Liver (tissue), 9 donors: ENCODE measurements around the gene PXDN. TPM values are rescaled to one million over a fixed set of nuclear protein-coding genes. Genes with fewer than 3 reads are reported as not detected.

ENCODE experiments used
- DNase-seq: peaks from one replicate; pipeline ENCODE4 v3.0.0-alpha.2; 2017; ENCODE audit warnings: low spot score
- H3K27ac ChIP-seq, 2 donors: one replicate each; pipeline ENCODE4 v1.7.0; 2013; ENCODE audit warnings: inconsistent platforms in 2 of 2, low read length in 2 of 2, control low read depth in 1 of 2, low read depth in 1 of 2, mild to moderate bottlenecking in 1 of 2
- H3K27me3 ChIP-seq, 4 donors: one replicate each; pipeline versions ENCODE4 v1.6.1 to v1.7.0; 2013; ENCODE audit warnings: low read length in 3 of 4, inconsistent platforms in 1 of 4, mild to moderate bottlenecking in 1 of 4, moderate library complexity in 1 of 4; ENCODE audit not compliant: control insufficient read depth in 4 of 4, insufficient read depth in 4 of 4
- H3K36me3 ChIP-seq, 4 donors: one replicate each; pipeline versions ENCODE4 v1.6.1 to v1.7.0; 2013; ENCODE audit warnings: low read length in 3 of 4, mild to moderate bottlenecking in 3 of 4, low read depth in 1 of 4, moderate library complexity in 1 of 4; ENCODE audit not compliant: control insufficient read depth in 4 of 4, insufficient read depth in 3 of 4
- H3K4me1 ChIP-seq, 4 donors: one replicate each; pipeline versions ENCODE4 v1.6.1 to v1.7.0; 2013; ENCODE audit warnings: low read length in 3 of 4, mild to moderate bottlenecking in 3 of 4, moderate library complexity in 1 of 4; ENCODE audit not compliant: control insufficient read depth in 4 of 4, insufficient read depth in 4 of 4
- H3K4me3 ChIP-seq, 3 donors: one replicate each; pipeline versions ENCODE4 v1.6.1 to v1.7.0; 2013; ENCODE audit warnings: low read length in 3 of 3, control low read depth in 1 of 3, low read depth in 1 of 3, mild to moderate bottlenecking in 1 of 3
- H3K9ac ChIP-seq, 2 donors: one replicate each; pipeline ENCODE4 v1.7.0; 2013; ENCODE audit warnings: low read length in 2 of 2, mild to moderate bottlenecking in 2 of 2, moderate library complexity in 2 of 2, control low read depth in 1 of 2, low read depth in 1 of 2
- H3K9me3 ChIP-seq, 4 donors: one replicate each; pipeline versions ENCODE4 v1.6.1 to v1.7.0; 2013; ENCODE audit warnings: low read length in 3 of 4; ENCODE audit not compliant: control insufficient read depth in 4 of 4
- ATF3 ChIP-seq: IDR thresholded peaks from 2 replicates; pipeline ENCODE4 v1.6.1; 2016; ENCODE audit warnings: antibody characterized with exemption
- EGR1 ChIP-seq, 2 donors: IDR thresholded peaks; 2 replicates each; pipeline ENCODE4 v1.6.1; 2016 to 2018; ENCODE audit warnings: antibody characterized with exemption in 2 of 2, low read depth in 2 of 2
- FOXA1 ChIP-seq: IDR thresholded peaks from 2 replicates; pipeline ENCODE4 v1.6.1; 2016; ENCODE audit warnings: antibody characterized with exemption
- FOXA2 ChIP-seq: IDR thresholded peaks from 2 replicates; pipeline ENCODE4 v1.6.1; 2016; ENCODE audit warnings: antibody characterized with exemption
- GABPA ChIP-seq, 2 donors: IDR thresholded peaks in 1 of 2; conservative IDR thresholded peaks in 1 of 2; 2 replicates each; pipeline ENCODE4 v1.6.1; 2016; ENCODE audit warnings: antibody characterized with exemption in 2 of 2, mild to moderate bottlenecking in 1 of 2, moderate library complexity in 1 of 2
- HNF4A ChIP-seq, 2 donors: conservative IDR thresholded peaks; 2 replicates each; pipeline ENCODE4 v1.6.1; 2016; ENCODE audit warnings: antibody characterized with exemption in 2 of 2, mild to moderate bottlenecking in 2 of 2
- NR2F2 ChIP-seq: IDR thresholded peaks from 2 replicates; pipeline ENCODE4 v1.6.1; 2016; ENCODE audit warnings: antibody characterized with exemption
- RXRA ChIP-seq, 2 donors: IDR thresholded peaks; 2 replicates each; pipeline ENCODE4 v1.6.1; 2017 to 2018; ENCODE audit warnings: antibody characterized with exemption in 2 of 2, mild to moderate bottlenecking in 1 of 2
- SP1 ChIP-seq: IDR thresholded peaks from 2 replicates; pipeline ENCODE4 v1.6.1; 2018; ENCODE audit warnings: antibody characterized with exemption, mild to moderate bottlenecking
- TAF1 ChIP-seq: conservative IDR thresholded peaks from 2 replicates; pipeline ENCODE4 v1.6.1; 2016; ENCODE audit warnings: antibody characterized with exemption, mild to moderate bottlenecking
- YY1 ChIP-seq: IDR thresholded peaks from 2 replicates; pipeline ENCODE4 v1.6.1; 2016; ENCODE audit warnings: antibody characterized with exemption, mild to moderate bottlenecking
- WGBS: extraction: QIAGEN DNeasy Blood & Tissue Kit; methylation state at CpG from one replicate; pipeline ENCODE4 v1.1.7; 2013; 5-methylcytosine and 5-hydroxymethylcytosine counted together
- polyA plus RNA-seq, 2 donors: library from polyadenylated mRNA; stranded (reverse) in 1 of 2; unstranded in 1 of 2; fragments of 200-250 nt in 1 of 2; fragments of >200 nt in 1 of 2; fragmentation: Nextera tagmentation in 1 of 2; extraction: Ambion mirVana in 1 of 2; gene quantifications; one replicate each; pipeline versions ENCODE4 v1.2.1 to v1.2.3, GENCODE V29; 2013 to 2015
- total RNA-seq, 2 donors: library from RNA; depleted of rRNA; stranded (reverse); fragments of >200 nt; gene quantifications; one replicate each; pipeline ENCODE4 v1.2.3, GENCODE V29; 2014
- TF ChIP-seq, protein P1 (sequence below): IDR thresholded peaks from 2 replicates; pipeline ENCODE4 v1.6.1; 2016; ENCODE audit warnings: antibody characterized with exemption
- TF ChIP-seq, protein P2 (sequence below): fragments of 150-350 bp; IDR thresholded peaks from 2 replicates; pipeline ENCODE4 v1.5.1; 2017; ENCODE audit warnings: improper control_type of control experiment, low read depth, low read length; ENCODE audit not compliant: missing input control
- donor health status: healthy.
- donor health status: healthy.
- donor health status: healthy.
- donor health status: healthy.
- donor health status: healthy.

PXDN gene
- total and polyA plus RNA-seq, 4 donors = 4.2 to 21.5 (median 16.9) TPM

GRCh38 chr2:1601471-1602277 lies 142.6 kb downstream of the PXDN start:
- no peaks in the 10 kb centered on the region for H3K36me3 ChIP-seq
- DNase-seq = no peak
- H3K27me3 ChIP-seq = peaks cover 0 to 10% (median 0%) of the 10 kb centered on the region in 4 donors
- TF ChIP-seq RXRA (IDR thresholded peaks at IDR 0.05) (peak; percentile 24 to 30), EGR1 (IDR thresholded peaks at IDR 0.05; ENCODE audit: low read depth in 2 of 2) (no peak)
- no peak overlapping the region for H3K9ac ChIP-seq
- no peaks in the 10 kb centered on the region for H3K9me3 ChIP-seq
- H3K4me1 ChIP-seq = no peaks in the 10 kb centered on the region
- H3K27ac ChIP-seq = peak overlapping the region; percentile 52 to 72
- WGBS = 66% methylated on average over 27 of the region's 27 CpGs
- H3K4me3 ChIP-seq = no peak overlapping the region

DNA sequence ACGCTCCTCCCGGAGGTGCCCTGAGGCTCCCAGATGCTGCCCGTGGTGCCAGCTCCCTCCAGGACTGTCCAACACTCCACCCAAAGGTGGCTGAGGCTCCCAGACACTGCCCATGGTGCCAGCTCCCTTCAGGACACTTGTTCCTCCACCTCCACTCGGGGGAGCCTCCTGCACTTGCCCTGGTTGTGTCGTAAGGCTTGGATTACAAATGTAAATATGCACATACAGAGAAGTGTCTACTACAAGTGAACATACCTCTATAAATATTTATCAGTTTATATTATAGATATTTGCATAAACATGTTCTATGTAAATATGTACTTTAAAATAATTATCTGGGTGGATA lies 143.3 kb downstream of the PXDN start:
- H3K4me3 ChIP-seq = no peak overlapping the region
- 88% methylated on average over 5 of the region's 5 CpGs for WGBS
- H3K9ac ChIP-seq = no peak overlapping the region

GRCh38 chr2:1600191-1601066 lies 143.9 kb downstream of the PXDN start:
- TF ChIP-seq NR2F2 = peak; percentile 83
- peak; percentile 24 to 34 for TF ChIP-seq RXRA (IDR thresholded peaks at IDR 0.05)
- TF ChIP-seq FOXA2 = no peak
- no peaks in the 10 kb centered on the region for H3K4me1 ChIP-seq
- no peaks in the 10 kb centered on the region for H3K9me3 ChIP-seq
- 82% methylated on average over 29 of the region's 29 CpGs for WGBS
- no peak overlapping the region for H3K9ac ChIP-seq
- H3K36me3 ChIP-seq = no peaks in the 10 kb centered on the region
- DNase-seq = no peak
- no peak overlapping the region for H3K4me3 ChIP-seq
- H3K27ac ChIP-seq = peak overlapping the region; percentile 48 to 79
- peaks cover 0 to 10% (median 0%) of the 10 kb centered on the region in 4 donors for H3K27me3 ChIP-seq

More for the DNA sequence above, 143.3 kb downstream of the PXDN start:
- H3K9me3 ChIP-seq = no peaks in the 10 kb centered on the region
- peaks cover 0 to 10% (median 0%) of the 10 kb centered on the region in 4 donors for H3K27me3 ChIP-seq
- no peak for DNase-seq
- H3K27ac ChIP-seq = peak overlapping the region in 1 of 2 donors; percentile 72
- H3K36me3 ChIP-seq = no peaks in the 10 kb centered on the region
- H3K4me1 ChIP-seq = no peaks in the 10 kb centered on the region
- no peak for TF ChIP-seq YY1
- TF ChIP-seq FOXA2 = no peak
- TF ChIP-seq, protein P1, sequence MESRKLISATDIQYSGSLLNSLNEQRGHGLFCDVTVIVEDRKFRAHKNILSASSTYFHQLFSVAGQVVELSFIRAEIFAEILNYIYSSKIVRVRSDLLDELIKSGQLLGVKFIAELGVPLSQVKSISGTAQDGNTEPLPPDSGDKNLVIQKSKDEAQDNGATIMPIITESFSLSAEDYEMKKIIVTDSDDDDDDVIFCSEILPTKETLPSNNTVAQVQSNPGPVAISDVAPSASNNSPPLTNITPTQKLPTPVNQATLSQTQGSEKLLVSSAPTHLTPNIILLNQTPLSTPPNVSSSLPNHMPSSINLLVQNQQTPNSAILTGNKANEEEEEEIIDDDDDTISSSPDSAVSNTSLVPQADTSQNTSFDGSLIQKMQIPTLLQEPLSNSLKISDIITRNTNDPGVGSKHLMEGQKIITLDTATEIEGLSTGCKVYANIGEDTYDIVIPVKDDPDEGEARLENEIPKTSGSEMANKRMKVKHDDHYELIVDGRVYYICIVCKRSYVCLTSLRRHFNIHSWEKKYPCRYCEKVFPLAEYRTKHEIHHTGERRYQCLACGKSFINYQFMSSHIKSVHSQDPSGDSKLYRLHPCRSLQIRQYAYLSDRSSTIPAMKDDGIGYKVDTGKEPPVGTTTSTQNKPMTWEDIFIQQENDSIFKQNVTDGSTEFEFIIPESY = no peak

DNA sequence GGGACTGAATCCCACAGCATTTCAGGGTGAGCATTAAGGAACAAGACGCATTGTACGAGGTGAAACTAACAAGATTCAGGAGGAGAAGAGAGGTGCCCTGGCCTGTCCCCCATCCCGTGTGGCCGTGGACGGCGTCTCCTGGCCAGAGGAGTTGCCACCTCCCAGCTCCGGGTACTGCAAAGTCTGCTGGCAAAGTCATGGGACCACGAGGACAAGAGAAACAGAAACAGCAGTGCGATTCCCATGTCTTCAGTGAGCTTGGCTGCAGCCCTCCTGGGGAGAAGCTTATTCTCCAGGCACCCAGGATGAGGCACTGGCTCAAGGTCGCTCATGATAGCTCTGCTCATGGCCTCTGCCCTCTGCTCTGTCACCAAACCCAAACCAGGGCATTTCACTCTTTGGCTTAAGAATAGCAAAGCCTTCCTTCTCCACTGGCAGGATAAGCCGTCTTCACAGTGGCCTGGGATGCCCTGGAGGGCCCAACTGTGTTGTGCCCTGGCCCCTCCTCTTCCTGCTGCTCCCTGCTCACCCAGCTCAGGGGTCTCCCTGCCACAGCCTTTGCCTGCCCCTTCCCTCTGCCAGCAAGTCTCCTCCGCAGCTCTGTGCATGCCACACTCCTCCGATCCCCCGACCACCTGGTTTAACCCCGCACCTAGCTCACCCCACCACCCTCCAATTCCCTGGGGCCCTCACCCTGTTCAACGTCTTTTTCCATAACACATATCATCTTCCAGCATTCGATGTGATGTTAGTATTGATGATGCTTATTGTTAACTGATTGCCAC lies 144.8 kb downstream of the PXDN start:
- WGBS = 87% methylated on average over 17 of the region's 17 CpGs
- Histone ChIP-seq H3K27me3 (peaks cover 0 to 10% (median 0%) of the 10 kb centered on the region in 4 donors), H3K9me3 (no peaks in the 10 kb centered on the region), H3K36me3 (no peaks in the 10 kb centered on the region), H3K4me3 (no peak overlapping the region), H3K4me1 (no peaks in the 10 kb centered on the region), H3K27ac (peak overlapping the region; percentile 48 to 79), H3K9ac (no peak overlapping the region)
- no peak for DNase-seq
- TF ChIP-seq FOXA1 = no peak
- TF ChIP-seq, protein P2, sequence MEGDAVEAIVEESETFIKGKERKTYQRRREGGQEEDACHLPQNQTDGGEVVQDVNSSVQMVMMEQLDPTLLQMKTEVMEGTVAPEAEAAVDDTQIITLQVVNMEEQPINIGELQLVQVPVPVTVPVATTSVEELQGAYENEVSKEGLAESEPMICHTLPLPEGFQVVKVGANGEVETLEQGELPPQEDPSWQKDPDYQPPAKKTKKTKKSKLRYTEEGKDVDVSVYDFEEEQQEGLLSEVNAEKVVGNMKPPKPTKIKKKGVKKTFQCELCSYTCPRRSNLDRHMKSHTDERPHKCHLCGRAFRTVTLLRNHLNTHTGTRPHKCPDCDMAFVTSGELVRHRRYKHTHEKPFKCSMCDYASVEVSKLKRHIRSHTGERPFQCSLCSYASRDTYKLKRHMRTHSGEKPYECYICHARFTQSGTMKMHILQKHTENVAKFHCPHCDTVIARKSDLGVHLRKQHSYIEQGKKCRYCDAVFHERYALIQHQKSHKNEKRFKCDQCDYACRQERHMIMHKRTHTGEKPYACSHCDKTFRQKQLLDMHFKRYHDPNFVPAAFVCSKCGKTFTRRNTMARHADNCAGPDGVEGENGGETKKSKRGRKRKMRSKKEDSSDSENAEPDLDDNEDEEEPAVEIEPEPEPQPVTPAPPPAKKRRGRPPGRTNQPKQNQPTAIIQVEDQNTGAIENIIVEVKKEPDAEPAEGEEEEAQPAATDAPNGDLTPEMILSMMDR = no peak
- TF ChIP-seq NR2F2 = no peak
- TF ChIP-seq, protein P1 = no peak
- TF ChIP-seq ATF3 = no peak
- no peak for TF ChIP-seq SP1
- no peak for TF ChIP-seq HNF4A (conservative IDR thresholded peaks at IDR 0.05)
- no peak for TF ChIP-seq TAF1
- TF ChIP-seq GABPA (IDR thresholded peaks at IDR 0.05 in 1 of 2, conservative IDR thresholded peaks at IDR 0.05 in 1 of 2) = no peak
